Measurements from ENCODE around the gene B4GALT5. TPM values are rescaled to one million over a fixed set of nuclear protein-coding genes. Genes with fewer than 3 reads are reported as not detected.
"Not testable (repeated sequence)": the region's sequence is repeated elsewhere in the genome, so short reads cannot be mapped to it uniquely, and the experiment has no call there.

The B4GALT5 gene
- total and polyA plus RNA-seq, 2 donors from 2014 or later: 21.4 to 73.3 TPM

GRCh38 chr20:49616154-49617007 is 97.3 kb downstream of the B4GALT5 start:
- H3K4me1 ChIP-seq (ENCODE audit: control insufficient read depth in 2 of 3, insufficient read depth in 2 of 3, low read depth in 1 of 3, low read length in 3 of 3): peaks cover 0 to 13% (median 8%) of the 10 kb centered on the region in 3 donors
- H3K9me3 ChIP-seq (ENCODE audit: control insufficient read depth in 2 of 3, insufficient read depth in 1 of 3, low read length in 3 of 3): no peaks in the 10 kb centered on the region
- DNase-seq (no peak), FAIRE-seq (no peak)
- H3K36me3 ChIP-seq (ENCODE audit: control insufficient read depth in 2 of 3, insufficient read depth in 3 of 3, low read length in 3 of 3): no peaks in the 10 kb centered on the region
- no peaks in the 10 kb centered on the region for H3K27me3 ChIP-seq (ENCODE audit: control insufficient read depth, insufficient read depth, low read length)
- no peak overlapping the region for H3K27ac ChIP-seq (ENCODE audit: low read depth in 2 of 2, low read length in 2 of 2)
- no peak overlapping the region for H3K4me3 ChIP-seq (ENCODE audit: low read length in 3 of 3)
- H3K9ac ChIP-seq (ENCODE audit: low read length in 3 of 3): no peak overlapping the region
- TF ChIP-seq, protein P1, sequence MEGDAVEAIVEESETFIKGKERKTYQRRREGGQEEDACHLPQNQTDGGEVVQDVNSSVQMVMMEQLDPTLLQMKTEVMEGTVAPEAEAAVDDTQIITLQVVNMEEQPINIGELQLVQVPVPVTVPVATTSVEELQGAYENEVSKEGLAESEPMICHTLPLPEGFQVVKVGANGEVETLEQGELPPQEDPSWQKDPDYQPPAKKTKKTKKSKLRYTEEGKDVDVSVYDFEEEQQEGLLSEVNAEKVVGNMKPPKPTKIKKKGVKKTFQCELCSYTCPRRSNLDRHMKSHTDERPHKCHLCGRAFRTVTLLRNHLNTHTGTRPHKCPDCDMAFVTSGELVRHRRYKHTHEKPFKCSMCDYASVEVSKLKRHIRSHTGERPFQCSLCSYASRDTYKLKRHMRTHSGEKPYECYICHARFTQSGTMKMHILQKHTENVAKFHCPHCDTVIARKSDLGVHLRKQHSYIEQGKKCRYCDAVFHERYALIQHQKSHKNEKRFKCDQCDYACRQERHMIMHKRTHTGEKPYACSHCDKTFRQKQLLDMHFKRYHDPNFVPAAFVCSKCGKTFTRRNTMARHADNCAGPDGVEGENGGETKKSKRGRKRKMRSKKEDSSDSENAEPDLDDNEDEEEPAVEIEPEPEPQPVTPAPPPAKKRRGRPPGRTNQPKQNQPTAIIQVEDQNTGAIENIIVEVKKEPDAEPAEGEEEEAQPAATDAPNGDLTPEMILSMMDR (IDR thresholded peaks at IDR 0.05; ENCODE audit: borderline replicate concordance, extremely low read depth, insufficient read depth): no peak
- intact Hi-C loops (cut with DNase I): no loop called here

DNA sequence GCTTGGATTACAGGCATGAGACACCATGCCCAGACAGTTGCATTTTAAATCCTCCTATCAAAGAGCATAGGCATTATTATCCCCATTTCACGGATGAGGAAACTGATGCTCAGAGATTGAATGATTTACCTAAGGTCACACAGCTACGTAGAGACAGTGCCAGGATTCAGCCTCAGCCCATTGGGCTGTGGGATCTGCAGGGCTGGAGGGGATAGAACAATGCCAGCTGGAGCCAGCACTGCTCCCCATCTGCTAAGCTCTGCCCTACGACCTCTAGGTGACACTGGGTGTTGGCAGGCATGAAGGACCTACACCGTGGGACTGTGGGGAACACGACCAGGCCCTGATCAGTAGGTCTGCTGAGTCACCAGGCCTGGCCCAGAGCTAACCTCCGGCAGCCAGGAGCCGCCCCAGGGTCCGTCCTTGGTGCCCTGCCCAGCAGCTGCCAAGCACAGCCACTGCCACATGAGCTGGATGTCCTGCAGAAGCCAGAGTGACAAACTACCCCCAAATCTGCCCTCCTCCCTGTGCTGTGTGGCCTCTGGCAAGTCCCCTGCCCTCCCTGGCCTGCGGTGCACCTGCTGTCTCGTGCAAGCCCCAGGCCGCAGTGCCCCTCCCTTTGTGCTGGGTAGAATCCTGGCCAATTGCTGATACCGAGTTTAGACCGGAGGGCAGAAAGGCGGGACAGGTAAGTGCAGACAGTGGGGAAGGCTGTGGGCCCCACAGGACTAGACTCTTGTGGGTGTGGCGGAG is 98.1 kb downstream of the B4GALT5 start:
- H3K27ac ChIP-seq (ENCODE audit: low read depth in 2 of 2, low read length in 2 of 2): peak overlapping the region in 1 of 2 donors; percentile 43
- peaks cover 0 to 13% (median 2%) of the 10 kb centered on the region in 3 donors for H3K4me1 ChIP-seq (ENCODE audit: control insufficient read depth in 2 of 3, insufficient read depth in 2 of 3, low read depth in 1 of 3, low read length in 3 of 3)
- FAIRE-seq (no peak), DNase-seq (peak in 1 of 5 donors; percentile 80)
- intact Hi-C loops (cut with DNase I): no loop called here
- no peaks in the 10 kb centered on the region for H3K36me3 ChIP-seq (ENCODE audit: control insufficient read depth in 2 of 3, insufficient read depth in 3 of 3, low read length in 3 of 3)
- no peak overlapping the region for H3K9ac ChIP-seq (ENCODE audit: low read length in 3 of 3)
- H3K27me3 ChIP-seq (ENCODE audit: control insufficient read depth, insufficient read depth, low read length): no peaks in the 10 kb centered on the region
- TF ChIP-seq, protein P1 (IDR thresholded peaks at IDR 0.05; ENCODE audit: borderline replicate concordance, extremely low read depth, insufficient read depth): no peak
- no peak overlapping the region for H3K4me3 ChIP-seq (ENCODE audit: low read length in 3 of 3)
- H3K9me3 ChIP-seq (ENCODE audit: control insufficient read depth in 2 of 3, insufficient read depth in 1 of 3, low read length in 3 of 3): no peaks in the 10 kb centered on the region

DNA sequence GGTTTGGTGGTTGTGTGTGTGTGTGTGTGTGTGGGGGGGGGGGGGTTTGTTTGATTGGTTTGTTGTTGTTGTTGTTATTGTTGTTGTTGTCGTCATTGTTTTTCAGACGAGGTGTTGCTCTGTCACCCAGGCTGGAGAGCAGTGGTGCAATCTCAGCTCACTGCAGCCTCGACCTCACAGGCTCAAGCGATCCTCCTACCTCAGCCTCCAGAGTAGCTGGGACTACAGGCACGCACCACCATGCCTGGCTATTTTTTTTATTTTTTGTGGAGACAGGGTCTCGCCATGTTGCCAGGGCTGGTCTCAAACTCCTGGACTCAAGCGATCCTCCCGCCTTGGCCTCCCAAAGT is 98.7 kb downstream of the B4GALT5 start:
- intact Hi-C loops (cut with DNase I); H3K9ac ChIP-seq (ENCODE audit: low read length in 3 of 3); H3K4me1 ChIP-seq (ENCODE audit: control insufficient read depth in 2 of 3, insufficient read depth in 2 of 3, low read depth in 1 of 3, low read length in 3 of 3); H3K27me3 ChIP-seq (ENCODE audit: control insufficient read depth, insufficient read depth, low read length); H3K4me3 ChIP-seq (ENCODE audit: low read length in 3 of 3); H3K36me3 ChIP-seq (ENCODE audit: control insufficient read depth in 2 of 3, insufficient read depth in 3 of 3, low read length in 3 of 3); DNase-seq; FAIRE-seq; H3K9me3 ChIP-seq (ENCODE audit: control insufficient read depth in 2 of 3, insufficient read depth in 1 of 3, low read length in 3 of 3); H3K27ac ChIP-seq (ENCODE audit: low read depth in 2 of 2, low read length in 2 of 2): not testable (repeated sequence)
